Testis (tissue), 3 donors: ENCODE data around the gene POU6F2. TPM values are rescaled to one million over a fixed set of nuclear protein-coding genes. Genes with fewer than 3 reads are reported as not detected.

ENCODE experiments used
- DNase-seq: peaks from one replicate; pipeline ENCODE4 v3.0.0-alpha.2; 2019
- H3K27ac ChIP-seq, 2 donors: fragments of 200-600 bp; sonication (generic); one replicate each; pipeline ENCODE4 v1.5.1; 2019
- H3K27me3 ChIP-seq: fragments of 200-600 bp; sonication (generic); one replicate; pipeline ENCODE4 v1.5.1; 2019
- H3K36me3 ChIP-seq: fragments of 200-600 bp; sonication (generic); one replicate; pipeline ENCODE4 v1.5.1; 2017; ENCODE audit warnings: low read depth; ENCODE audit errors: missing control alignments
- H3K4me1 ChIP-seq: fragments of 200-600 bp; sonication (generic); one replicate; pipeline ENCODE4 v1.5.1; 2019
- H3K4me3 ChIP-seq, 2 donors: fragments of 200-600 bp; sonication (generic); one replicate each; pipeline ENCODE4 v1.5.1; 2017 to 2019
- H3K9me3 ChIP-seq: fragments of 200-600 bp; sonication (generic); one replicate; pipeline ENCODE4 v1.5.1; 2017
- POLR2A ChIP-seq: fragments of 450-650 bp; IDR thresholded peaks from one replicate; pipeline ENCODE4 v1.6.1; 2017; ENCODE audit warnings: antibody characterized with exemption, mild to moderate bottlenecking, moderate library complexity
- WGBS, 2 donors: methylation state at CpG; one replicate each; pipeline ENCODE4 v1.1.5; 2018; 5-methylcytosine and 5-hydroxymethylcytosine counted together
- intact Hi-C: fragments of 100-400 bp; cut with DNase I; formaldehyde crosslinking; loops from one replicate; pipeline ENCODE4 v1.15.1; 2023; ENCODE audit warnings: low total_unique reads
- polyA plus RNA-seq: library from polyadenylated mRNA; stranded (reverse); fragments of 350-450 nt; fragmentation: Illumina TruSeq; extraction: RNeasy Lipid Tissue Mini Kit (QIAGEN cat#74804); gene quantifications from one replicate; pipeline ENCODE4 v1.2.3, GENCODE V29; 2014; ENCODE audit warnings: low read depth, low replicate concordance; ENCODE audit not compliant: insufficient read depth
- total RNA-seq, 2 donors: library from RNA; depleted of rRNA; stranded (reverse); fragments of >200 nt; gene quantifications; one replicate each; pipeline ENCODE4 v1.2.3, GENCODE V29; 2016
- TF ChIP-seq, protein P1 (sequence below), 3 experiments: fragments of 450-650 bp in 2 of 3; fragments of 200-600 bp in 1 of 3; sonication (generic) in 1 of 3; IDR thresholded peaks; one replicate each; pipeline ENCODE4 v1.5.1; 2016 to 2019; ENCODE audit warnings: antibody characterized with exemption in 3 of 3, mild to moderate bottlenecking in 2 of 3, moderate library complexity in 1 of 3

POU6F2 gene
- total and polyA plus RNA-seq, 3 donors from 2014 or later: 1.3 to 3.4 (median 1.7) TPM

DNA sequence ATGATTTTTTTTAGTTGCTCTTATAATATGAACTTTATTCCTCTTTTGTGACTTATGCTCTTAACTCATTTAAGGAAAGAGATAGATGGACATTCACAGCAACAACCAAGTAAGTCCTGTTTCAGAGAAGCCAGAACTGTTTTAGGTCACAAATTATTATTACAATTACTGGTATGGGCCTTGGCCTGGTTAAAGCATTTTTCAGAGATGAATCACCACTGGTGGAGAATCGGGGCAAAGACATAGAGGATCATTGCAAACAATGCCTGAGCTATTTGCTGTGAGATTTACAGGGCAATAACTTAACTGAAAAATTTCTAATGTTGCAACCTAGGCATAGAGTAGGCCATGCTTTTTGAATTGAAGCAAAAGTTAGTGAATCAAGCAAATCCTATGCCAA lies 450.5 kb downstream of the POU6F2 start:
- intact Hi-C loops: no loop called here
- TF ChIP-seq, protein P1, sequence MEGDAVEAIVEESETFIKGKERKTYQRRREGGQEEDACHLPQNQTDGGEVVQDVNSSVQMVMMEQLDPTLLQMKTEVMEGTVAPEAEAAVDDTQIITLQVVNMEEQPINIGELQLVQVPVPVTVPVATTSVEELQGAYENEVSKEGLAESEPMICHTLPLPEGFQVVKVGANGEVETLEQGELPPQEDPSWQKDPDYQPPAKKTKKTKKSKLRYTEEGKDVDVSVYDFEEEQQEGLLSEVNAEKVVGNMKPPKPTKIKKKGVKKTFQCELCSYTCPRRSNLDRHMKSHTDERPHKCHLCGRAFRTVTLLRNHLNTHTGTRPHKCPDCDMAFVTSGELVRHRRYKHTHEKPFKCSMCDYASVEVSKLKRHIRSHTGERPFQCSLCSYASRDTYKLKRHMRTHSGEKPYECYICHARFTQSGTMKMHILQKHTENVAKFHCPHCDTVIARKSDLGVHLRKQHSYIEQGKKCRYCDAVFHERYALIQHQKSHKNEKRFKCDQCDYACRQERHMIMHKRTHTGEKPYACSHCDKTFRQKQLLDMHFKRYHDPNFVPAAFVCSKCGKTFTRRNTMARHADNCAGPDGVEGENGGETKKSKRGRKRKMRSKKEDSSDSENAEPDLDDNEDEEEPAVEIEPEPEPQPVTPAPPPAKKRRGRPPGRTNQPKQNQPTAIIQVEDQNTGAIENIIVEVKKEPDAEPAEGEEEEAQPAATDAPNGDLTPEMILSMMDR (IDR thresholded peaks at IDR 0.05): no peak
- no peak for TF ChIP-seq POLR2A
- Histone ChIP-seq H3K27ac (no peak overlapping the region), H3K36me3 (no peaks in the 10 kb centered on the region), H3K27me3 (no peaks in the 10 kb centered on the region), H3K9me3 (no peaks in the 10 kb centered on the region), H3K4me1 (no peaks in the 10 kb centered on the region), H3K4me3 (no peak overlapping the region)
- WGBS, 2 donors: 24 to 48% methylated on average over 1 of the region's 1 CpG
- no peak for DNase-seq

DNA sequence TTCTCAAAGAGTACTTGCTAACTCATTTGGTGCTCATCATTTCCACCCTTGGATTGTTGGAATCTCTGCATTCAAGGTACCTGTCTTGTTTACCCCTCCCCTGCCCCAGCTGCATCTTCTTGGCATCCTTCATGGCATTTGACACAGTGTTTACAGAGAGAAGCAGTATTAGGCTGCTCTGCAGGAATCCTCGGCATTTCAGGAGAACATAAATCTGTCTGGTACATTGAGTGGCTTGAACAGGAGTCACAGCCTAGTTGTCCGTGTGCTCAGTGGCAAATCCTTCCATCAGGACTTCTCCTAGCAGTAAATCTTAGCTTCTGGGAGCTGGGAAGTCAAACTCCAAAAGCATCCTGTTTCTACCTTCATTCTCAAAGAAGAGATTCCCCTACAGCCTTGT lies 451.7 kb downstream of the POU6F2 start:
- Histone ChIP-seq H3K4me1 (no peaks in the 10 kb centered on the region), H3K4me3 (no peak overlapping the region), H3K27me3 (no peaks in the 10 kb centered on the region), H3K27ac (no peak overlapping the region), H3K9me3 (no peaks in the 10 kb centered on the region), H3K36me3 (no peaks in the 10 kb centered on the region)
- 15 to 25% methylated on average over 2 of the region's 2 CpGs for WGBS, 2 donors
- no peak for DNase-seq
- TF ChIP-seq, protein P1 (IDR thresholded peaks at IDR 0.05): no peak
- TF ChIP-seq POLR2A: no peak
- intact Hi-C loops: no loop called here

DNA sequence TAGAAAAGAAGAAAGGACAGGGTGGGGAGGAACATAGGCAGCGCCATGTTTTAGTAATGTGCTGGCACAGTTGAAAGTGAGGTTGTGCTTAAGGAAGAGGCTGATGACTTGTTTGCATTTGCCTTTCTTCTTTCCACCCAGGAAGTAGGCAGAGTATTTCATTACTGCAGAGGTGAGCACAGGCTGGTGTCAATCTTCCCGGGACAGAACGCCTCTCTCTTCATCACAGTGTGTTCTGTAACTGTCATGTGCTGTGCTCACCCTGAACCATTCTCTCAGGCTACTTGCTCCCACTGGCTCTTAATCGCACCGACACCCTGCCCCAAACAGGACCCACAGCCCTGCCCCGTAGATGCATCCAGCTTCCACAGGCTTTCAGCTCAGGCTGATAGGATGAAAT lies 452.7 kb downstream of the POU6F2 start:
- Histone ChIP-seq H3K4me1 (no peaks in the 10 kb centered on the region), H3K36me3 (no peaks in the 10 kb centered on the region), H3K27me3 (no peaks in the 10 kb centered on the region), H3K4me3 (no peak overlapping the region), H3K27ac (no peak overlapping the region), H3K9me3 (no peaks in the 10 kb centered on the region)
- no peak for DNase-seq
- intact Hi-C loops: no loop called here
- TF ChIP-seq, protein P1 (IDR thresholded peaks at IDR 0.05): no peak
- TF ChIP-seq POLR2A: no peak
- 90 to 92% methylated on average over 6 of the region's 6 CpGs for WGBS, 2 donors

DNA sequence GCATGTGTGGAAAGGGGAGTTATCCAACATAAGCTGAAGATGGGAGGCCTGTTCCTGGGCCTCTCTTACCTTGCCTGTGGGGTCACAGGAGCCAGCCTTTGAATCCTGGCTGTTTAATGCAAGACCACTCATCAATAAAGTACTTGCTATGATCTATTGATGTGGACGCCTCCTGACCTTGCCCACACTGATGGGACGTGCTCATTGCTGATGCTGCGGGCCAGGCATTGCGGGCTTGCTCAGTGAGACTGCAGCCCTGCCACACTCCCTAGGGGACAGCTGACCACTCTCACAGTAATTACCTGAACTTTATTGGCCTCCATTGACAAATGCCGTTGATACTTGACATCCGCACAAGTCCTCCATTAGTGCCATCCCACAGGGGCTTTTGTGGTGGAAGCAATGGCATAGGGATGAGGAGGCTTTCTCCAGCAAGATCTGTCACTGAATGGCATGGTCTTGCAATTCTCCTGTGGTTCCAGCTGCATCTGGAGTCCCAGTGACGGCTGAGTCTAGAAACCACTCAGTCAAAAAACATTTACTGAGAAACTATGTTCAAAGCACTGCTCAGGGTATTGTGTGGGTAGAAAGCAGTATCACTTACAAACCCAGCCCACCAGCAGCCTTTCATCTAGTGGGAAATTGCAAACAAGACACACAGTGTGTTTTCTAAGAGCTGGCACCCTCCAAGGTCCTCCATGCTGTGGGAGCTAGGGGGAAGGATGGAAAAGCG lies 453.4 kb downstream of the POU6F2 start:
- no peak for DNase-seq
- TF ChIP-seq POLR2A: no peak
- TF ChIP-seq, protein P1 (IDR thresholded peaks at IDR 0.05): no peak
- Histone ChIP-seq H3K27ac (no peak overlapping the region), H3K4me1 (no peaks in the 10 kb centered on the region), H3K27me3 (no peaks in the 10 kb centered on the region), H3K4me3 (no peak overlapping the region), H3K9me3 (no peaks in the 10 kb centered on the region), H3K36me3 (no peaks in the 10 kb centered on the region)
- WGBS, 2 donors: 83 to 85% methylated on average over 5 to 8 of the region's 8 CpGs
- intact Hi-C loops: no loop called here

DNA sequence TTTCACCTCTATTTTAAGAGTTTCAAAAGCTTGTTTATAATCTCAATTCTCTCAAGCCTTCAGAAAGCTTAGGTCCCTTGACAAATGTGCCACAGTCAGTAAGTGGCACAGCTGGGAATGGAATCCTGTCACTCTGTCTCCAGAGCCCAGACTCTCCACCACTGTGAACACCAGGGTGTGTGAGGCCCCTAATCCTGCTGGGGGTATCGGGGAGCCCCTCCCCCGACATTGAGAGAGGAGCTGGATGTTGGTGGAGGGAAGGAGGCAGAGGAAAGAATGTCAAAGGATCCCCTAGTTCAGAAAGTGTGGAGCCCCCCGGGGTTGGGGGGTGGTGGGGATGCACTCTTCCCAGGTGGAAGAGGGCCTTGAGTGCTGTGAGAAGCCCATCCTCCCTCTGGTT lies 454.7 kb downstream of the POU6F2 start:
- Histone ChIP-seq H3K4me3 (no peak overlapping the region), H3K36me3 (no peaks in the 10 kb centered on the region), H3K9me3 (no peaks in the 10 kb centered on the region), H3K27me3 (no peaks in the 10 kb centered on the region), H3K27ac (no peak overlapping the region), H3K4me1 (no peaks in the 10 kb centered on the region)
- intact Hi-C loops: no loop called here
- WGBS, 2 donors: 63 to 72% methylated on average over 3 of the region's 3 CpGs
- DNase-seq: no peak
- TF ChIP-seq, protein P1 (IDR thresholded peaks at IDR 0.05): no peak
- TF ChIP-seq POLR2A: no peak
